HEK293 (cell line): ENCODE data around the gene SLC26A11.
A peak's percentile ranks its signal among the peaks of the same experiment; 100 is the strongest.

Source experiments
- CTCF ChIA-PET: fragments of 350-600 bp; formaldehyde crosslinking; extraction: SDS; loops from one replicate; lab custom pipeline; 2021; ENCODE audit warnings: antibody characterized with exemption; lab: Yijun Ruan, JAX
- POLR2A ChIA-PET: fragments of 300-600 bp; formaldehyde crosslinking; extraction: SDS; loops from one replicate; lab custom pipeline; 2020; ENCODE audit warnings: antibody characterized with exemption, inconsistent platforms; lab: Yijun Ruan, JAX
- H3K27ac ChIP-seq: fragments of 200-500 bp; sonication (Bioruptor generic); 2 replicates; pipeline ENCODE4 v1.5.1; 2014; ENCODE audit warnings: low read depth, low read length, control low read depth, inconsistent platforms; ENCODE audit errors: extremely low read depth
- H3K36me3 ChIP-seq, 2 experiments: fragments of 200-500 bp in 1 of 2; sonication (Bioruptor generic) in 1 of 2; 1 replicate in 1 of 2; 2 replicates in 1 of 2; pipeline ENCODE4 v1.5.1; 2014 to 2017; ENCODE audit warnings: inconsistent platforms in 2 of 2, low read length in 2 of 2; ENCODE audit not compliant: control insufficient read depth in 2 of 2, insufficient read depth in 1 of 2
- H3K4me1 ChIP-seq: fragments of 200-500 bp; sonication (Bioruptor generic); 2 replicates; pipeline ENCODE4 v1.5.1; 2014; ENCODE audit warnings: mild to moderate bottlenecking, low read length, inconsistent platforms; ENCODE audit not compliant: control insufficient read depth, insufficient read depth
- H3K4me3 ChIP-seq: 2 replicates; pipeline ENCODE4 v1.5.1; 2011; ENCODE audit warnings: low read depth, mild to moderate bottlenecking, control low read depth, low read length, moderate library complexity
- H3K9me3 ChIP-seq: fragments of 200-500 bp; sonication (Bioruptor generic); 2 replicates; pipeline ENCODE4 v1.5.1; 2014; ENCODE audit warnings: low read depth, low read length, inconsistent platforms; ENCODE audit not compliant: control insufficient read depth, insufficient read depth
- OSR2 ChIP-seq: fragments of 450-650 bp; formaldehyde crosslinking; IDR thresholded peaks from 2 replicates; pipeline ENCODE4 v1.5.1; 2016; ENCODE audit warnings: missing biosample characterization, missing genetic modification characterization
- SETDB1 ChIP-seq: IDR thresholded peaks from one replicate; pipeline ENCODE4 v1.6.1; 2017; ENCODE audit warnings: mild to moderate bottlenecking, low read length, moderate library complexity, mixed read lengths; ENCODE audit not compliant: insufficient read length
- ZBTB17 ChIP-seq: fragments of 450-650 bp; formaldehyde crosslinking; IDR thresholded peaks from 2 replicates; pipeline ENCODE4 v1.5.1; 2016; ENCODE audit warnings: missing biosample characterization, missing genetic modification characterization
- ZBTB8A ChIP-seq: fragments of 450-650 bp; formaldehyde crosslinking; IDR thresholded peaks from 2 replicates; pipeline ENCODE4 v1.5.1; 2016; ENCODE audit warnings: missing biosample characterization, missing genetic modification characterization
- ZNF132 ChIP-seq: fragments of 450-650 bp; formaldehyde crosslinking; IDR thresholded peaks from 2 replicates; pipeline ENCODE4 v1.5.1; 2017; ENCODE audit warnings: missing biosample characterization, missing genetic modification characterization, borderline replicate concordance
- ZNF175 ChIP-seq: fragments of 450-650 bp; formaldehyde crosslinking; IDR thresholded peaks from 2 replicates; pipeline ENCODE4 v1.5.1; 2016; ENCODE audit warnings: missing biosample characterization, missing genetic modification characterization
- ZNF184 ChIP-seq: fragments of 450-650 bp; IDR thresholded peaks from 2 replicates; pipeline ENCODE4 v1.5.1; 2018; ENCODE audit warnings: missing biosample characterization, mild to moderate bottlenecking, missing genetic modification characterization
- ZNF202 ChIP-seq: fragments of 450-650 bp; formaldehyde crosslinking; IDR thresholded peaks from 2 replicates; pipeline ENCODE4 v1.5.1; 2016; ENCODE audit warnings: missing biosample characterization, missing genetic modification characterization, borderline replicate concordance
- ZNF221 ChIP-seq: fragments of 450-650 bp; formaldehyde crosslinking; IDR thresholded peaks from 2 replicates; pipeline ENCODE4 v1.5.1; 2017; ENCODE audit warnings: missing biosample characterization, missing genetic modification characterization, borderline replicate concordance
- ZNF324 ChIP-seq: fragments of 450-650 bp; formaldehyde crosslinking; IDR thresholded peaks from 2 replicates; pipeline ENCODE4 v1.5.1; 2016; ENCODE audit warnings: missing biosample characterization, missing genetic modification characterization
- ZNF350 ChIP-seq: fragments of 450-650 bp; formaldehyde crosslinking; IDR thresholded peaks from 2 replicates; pipeline ENCODE4 v1.5.0; 2017; ENCODE audit warnings: missing biosample characterization, mild to moderate bottlenecking, missing genetic modification characterization
- ZNF510 ChIP-seq: fragments of 450-650 bp; formaldehyde crosslinking; IDR thresholded peaks from 2 replicates; pipeline ENCODE4 v1.5.1; 2018; ENCODE audit warnings: mild to moderate bottlenecking, missing genetic modification characterization, missing biosample characterization; ENCODE audit not compliant: insufficient replicate concordance
- ZNF548 ChIP-seq: fragments of 450-650 bp; formaldehyde crosslinking; IDR thresholded peaks from 2 replicates; pipeline ENCODE4 v1.5.1; 2016; ENCODE audit warnings: missing biosample characterization, missing genetic modification characterization
- ZNF600 ChIP-seq: fragments of 450-650 bp; formaldehyde crosslinking; IDR thresholded peaks from 2 replicates; pipeline ENCODE4 v1.5.1; 2016; ENCODE audit warnings: missing biosample characterization, missing genetic modification characterization
- ZNF701 ChIP-seq: fragments of 450-650 bp; formaldehyde crosslinking; IDR thresholded peaks from 2 replicates; pipeline ENCODE4 v1.5.1; 2016; ENCODE audit warnings: missing biosample characterization, missing genetic modification characterization
- ZNF792 ChIP-seq: fragments of 450-650 bp; formaldehyde crosslinking; IDR thresholded peaks from 2 replicates; pipeline ENCODE4 v1.5.1; 2016; ENCODE audit warnings: missing biosample characterization, missing genetic modification characterization
- TF ChIP-seq, protein P1 (sequence below): fragments of 450-650 bp; formaldehyde crosslinking; optimal IDR thresholded peaks from 2 replicates; pipeline ENCODE3; 2016; ENCODE audit warnings: missing biosample characterization, mild to moderate bottlenecking, missing genetic modification characterization
- TF ChIP-seq, protein P2 (sequence below): fragments of 450-650 bp; formaldehyde crosslinking; IDR thresholded peaks from 2 replicates; pipeline ENCODE4 v1.5.1; 2017; ENCODE audit warnings: missing biosample characterization, missing genetic modification characterization
- TF ChIP-seq, protein P3 (sequence below): fragments of 450-650 bp; formaldehyde crosslinking; IDR thresholded peaks from 2 replicates; pipeline ENCODE4 v1.5.1; 2017; ENCODE audit warnings: missing biosample characterization, missing genetic modification characterization
- TF ChIP-seq, protein P4 (sequence below): fragments of 450-650 bp; formaldehyde crosslinking; IDR thresholded peaks from 2 replicates; pipeline ENCODE4 v1.5.1; 2016; ENCODE audit warnings: missing biosample characterization, missing genetic modification characterization
- TF ChIP-seq, protein P5 (sequence below): fragments of 450-650 bp; formaldehyde crosslinking; IDR thresholded peaks from 2 replicates; pipeline ENCODE4 v1.5.1; 2016; ENCODE audit warnings: missing biosample characterization, missing genetic modification characterization
- TF ChIP-seq, protein P6 (sequence below): fragments of 450-650 bp; formaldehyde crosslinking; IDR thresholded peaks from 2 replicates; pipeline ENCODE4 v1.5.1; 2016; ENCODE audit warnings: missing biosample characterization, missing genetic modification characterization

The SLC26A11 gene

DNA sequence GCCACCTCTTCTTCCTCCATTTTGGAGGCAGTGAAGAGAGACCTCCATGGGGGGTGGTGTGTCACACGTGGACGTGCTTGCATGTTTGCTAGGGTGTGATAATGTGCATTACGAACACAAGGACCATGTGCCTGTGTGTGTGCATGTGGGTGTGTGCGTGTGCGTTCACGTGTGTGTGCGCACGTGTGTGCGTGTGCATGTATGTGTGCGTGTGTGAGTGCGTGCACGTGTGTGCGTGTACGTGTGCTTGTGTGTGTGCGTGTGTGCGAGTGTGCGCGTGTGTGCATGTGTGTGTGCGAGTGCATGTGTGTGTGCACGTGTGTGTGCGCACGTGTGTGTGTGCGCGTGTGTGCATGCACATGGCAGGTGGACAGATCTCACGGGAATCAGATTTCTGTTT, 69.9 kb downstream of the SLC26A11 start:
- H3K27ac ChIP-seq = no peak overlapping the region
- ChIA-PET POLR2A (no interaction called here), CTCF (no interaction called here)
- H3K36me3 ChIP-seq = peaks cover 19 to 70% of the 10 kb centered on the region in 2 experiments; a peak in 2 of 3 replicates
- TF ChIP-seq ZBTB17 (tag by site-specific recombination) = no peak
- TF ChIP-seq ZNF132 (tag by site-specific recombination) = no peak
- no peak for TF ChIP-seq ZNF202
- TF ChIP-seq, protein P1, sequence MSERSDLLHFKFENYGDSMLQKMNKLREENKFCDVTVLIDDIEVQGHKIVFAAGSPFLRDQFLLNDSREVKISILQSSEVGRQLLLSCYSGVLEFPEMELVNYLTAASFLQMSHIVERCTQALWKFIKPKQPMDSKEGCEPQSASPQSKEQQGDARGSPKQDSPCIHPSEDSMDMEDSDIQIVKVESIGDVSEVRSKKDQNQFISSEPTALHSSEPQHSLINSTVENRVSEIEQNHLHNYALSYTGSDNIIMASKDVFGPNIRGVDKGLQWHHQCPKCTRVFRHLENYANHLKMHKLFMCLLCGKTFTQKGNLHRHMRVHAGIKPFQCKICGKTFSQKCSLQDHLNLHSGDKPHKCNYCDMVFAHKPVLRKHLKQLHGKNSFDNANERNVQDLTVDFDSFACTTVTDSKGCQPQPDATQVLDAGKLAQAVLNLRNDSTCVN = peak; percentile 65
- no peak for TF ChIP-seq ZNF701
- no peak for TF ChIP-seq ZNF175 (tag by site-specific recombination)
- TF ChIP-seq ZNF221 (tag by site-specific recombination) = no peak
- TF ChIP-seq, protein P2, sequence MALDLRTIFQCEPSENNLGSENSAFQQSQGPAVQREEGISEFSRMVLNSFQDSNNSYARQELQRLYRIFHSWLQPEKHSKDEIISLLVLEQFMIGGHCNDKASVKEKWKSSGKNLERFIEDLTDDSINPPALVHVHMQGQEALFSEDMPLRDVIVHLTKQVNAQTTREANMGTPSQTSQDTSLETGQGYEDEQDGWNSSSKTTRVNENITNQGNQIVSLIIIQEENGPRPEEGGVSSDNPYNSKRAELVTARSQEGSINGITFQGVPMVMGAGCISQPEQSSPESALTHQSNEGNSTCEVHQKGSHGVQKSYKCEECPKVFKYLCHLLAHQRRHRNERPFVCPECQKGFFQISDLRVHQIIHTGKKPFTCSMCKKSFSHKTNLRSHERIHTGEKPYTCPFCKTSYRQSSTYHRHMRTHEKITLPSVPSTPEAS (tag by site-specific recombination) = peak; percentile 99
- TF ChIP-seq SETDB1 = no peak
- H3K9me3 ChIP-seq = no peaks in the 10 kb centered on the region
- H3K4me3 ChIP-seq = no peak overlapping the region
- no peaks in the 10 kb centered on the region for H3K4me1 ChIP-seq

DNA sequence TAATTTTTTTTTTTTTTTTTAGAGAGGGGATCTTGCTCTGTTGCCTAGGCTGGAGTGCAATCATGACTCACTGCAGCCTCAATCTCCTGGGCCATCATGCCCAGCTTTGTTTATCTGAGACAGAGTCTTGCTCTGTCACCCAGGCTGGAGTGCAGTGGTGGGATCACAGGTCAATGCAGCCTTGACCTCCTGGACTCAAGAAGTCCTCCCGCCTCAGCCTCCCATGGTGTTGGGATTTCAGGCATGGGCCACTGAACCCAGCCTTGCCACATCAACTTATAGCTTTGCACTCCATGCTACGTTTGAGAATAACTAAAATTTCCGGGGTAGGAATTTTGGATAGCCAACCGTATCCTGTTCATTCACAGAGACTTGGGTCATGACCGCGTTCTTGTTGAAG, 71.0 kb downstream of the SLC26A11 start:
- Histone ChIP-seq H3K4me1 (no peaks in the 10 kb centered on the region), H3K36me3 (peaks cover 23 to 81% of the 10 kb centered on the region in 2 experiments), H3K9me3 (no peaks in the 10 kb centered on the region), H3K4me3 (no peak overlapping the region), H3K27ac (no peak overlapping the region)
- ChIA-PET POLR2A (no interaction called here), CTCF (interaction anchor here (1.2 kb wide), 1 partner anchor 209 kb away, joined by 4 read pairs; no protein-coding TSS in a partner anchor)
- TF ChIP-seq ZNF350 (tag by site-specific recombination) = no peak
- no peak for TF ChIP-seq ZNF792
- no peak for TF ChIP-seq ZNF600 (tag by site-specific recombination)
- TF ChIP-seq, protein P3, sequence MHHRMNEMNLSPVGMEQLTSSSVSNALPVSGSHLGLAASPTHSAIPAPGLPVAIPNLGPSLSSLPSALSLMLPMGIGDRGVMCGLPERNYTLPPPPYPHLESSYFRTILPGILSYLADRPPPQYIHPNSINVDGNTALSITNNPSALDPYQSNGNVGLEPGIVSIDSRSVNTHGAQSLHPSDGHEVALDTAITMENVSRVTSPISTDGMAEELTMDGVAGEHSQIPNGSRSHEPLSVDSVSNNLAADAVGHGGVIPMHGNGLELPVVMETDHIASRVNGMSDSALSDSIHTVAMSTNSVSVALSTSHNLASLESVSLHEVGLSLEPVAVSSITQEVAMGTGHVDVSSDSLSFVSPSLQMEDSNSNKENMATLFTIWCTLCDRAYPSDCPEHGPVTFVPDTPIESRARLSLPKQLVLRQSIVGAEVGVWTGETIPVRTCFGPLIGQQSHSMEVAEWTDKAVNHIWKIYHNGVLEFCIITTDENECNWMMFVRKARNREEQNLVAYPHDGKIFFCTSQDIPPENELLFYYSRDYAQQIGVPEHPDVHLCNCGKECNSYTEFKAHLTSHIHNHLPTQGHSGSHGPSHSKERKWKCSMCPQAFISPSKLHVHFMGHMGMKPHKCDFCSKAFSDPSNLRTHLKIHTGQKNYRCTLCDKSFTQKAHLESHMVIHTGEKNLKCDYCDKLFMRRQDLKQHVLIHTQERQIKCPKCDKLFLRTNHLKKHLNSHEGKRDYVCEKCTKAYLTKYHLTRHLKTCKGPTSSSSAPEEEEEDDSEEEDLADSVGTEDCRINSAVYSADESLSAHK (tag by site-specific recombination) = no peak
- no peak for TF ChIP-seq ZNF548
- TF ChIP-seq, protein P4, sequence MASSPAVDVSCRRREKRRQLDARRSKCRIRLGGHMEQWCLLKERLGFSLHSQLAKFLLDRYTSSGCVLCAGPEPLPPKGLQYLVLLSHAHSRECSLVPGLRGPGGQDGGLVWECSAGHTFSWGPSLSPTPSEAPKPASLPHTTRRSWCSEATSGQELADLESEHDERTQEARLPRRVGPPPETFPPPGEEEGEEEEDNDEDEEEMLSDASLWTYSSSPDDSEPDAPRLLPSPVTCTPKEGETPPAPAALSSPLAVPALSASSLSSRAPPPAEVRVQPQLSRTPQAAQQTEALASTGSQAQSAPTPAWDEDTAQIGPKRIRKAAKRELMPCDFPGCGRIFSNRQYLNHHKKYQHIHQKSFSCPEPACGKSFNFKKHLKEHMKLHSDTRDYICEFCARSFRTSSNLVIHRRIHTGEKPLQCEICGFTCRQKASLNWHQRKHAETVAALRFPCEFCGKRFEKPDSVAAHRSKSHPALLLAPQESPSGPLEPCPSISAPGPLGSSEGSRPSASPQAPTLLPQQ = no peak
- TF ChIP-seq, protein P5, sequence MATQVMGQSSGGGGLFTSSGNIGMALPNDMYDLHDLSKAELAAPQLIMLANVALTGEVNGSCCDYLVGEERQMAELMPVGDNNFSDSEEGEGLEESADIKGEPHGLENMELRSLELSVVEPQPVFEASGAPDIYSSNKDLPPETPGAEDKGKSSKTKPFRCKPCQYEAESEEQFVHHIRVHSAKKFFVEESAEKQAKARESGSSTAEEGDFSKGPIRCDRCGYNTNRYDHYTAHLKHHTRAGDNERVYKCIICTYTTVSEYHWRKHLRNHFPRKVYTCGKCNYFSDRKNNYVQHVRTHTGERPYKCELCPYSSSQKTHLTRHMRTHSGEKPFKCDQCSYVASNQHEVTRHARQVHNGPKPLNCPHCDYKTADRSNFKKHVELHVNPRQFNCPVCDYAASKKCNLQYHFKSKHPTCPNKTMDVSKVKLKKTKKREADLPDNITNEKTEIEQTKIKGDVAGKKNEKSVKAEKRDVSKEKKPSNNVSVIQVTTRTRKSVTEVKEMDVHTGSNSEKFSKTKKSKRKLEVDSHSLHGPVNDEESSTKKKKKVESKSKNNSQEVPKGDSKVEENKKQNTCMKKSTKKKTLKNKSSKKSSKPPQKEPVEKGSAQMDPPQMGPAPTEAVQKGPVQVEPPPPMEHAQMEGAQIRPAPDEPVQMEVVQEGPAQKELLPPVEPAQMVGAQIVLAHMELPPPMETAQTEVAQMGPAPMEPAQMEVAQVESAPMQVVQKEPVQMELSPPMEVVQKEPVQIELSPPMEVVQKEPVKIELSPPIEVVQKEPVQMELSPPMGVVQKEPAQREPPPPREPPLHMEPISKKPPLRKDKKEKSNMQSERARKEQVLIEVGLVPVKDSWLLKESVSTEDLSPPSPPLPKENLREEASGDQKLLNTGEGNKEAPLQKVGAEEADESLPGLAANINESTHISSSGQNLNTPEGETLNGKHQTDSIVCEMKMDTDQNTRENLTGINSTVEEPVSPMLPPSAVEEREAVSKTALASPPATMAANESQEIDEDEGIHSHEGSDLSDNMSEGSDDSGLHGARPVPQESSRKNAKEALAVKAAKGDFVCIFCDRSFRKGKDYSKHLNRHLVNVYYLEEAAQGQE = no peak
- no peak for TF ChIP-seq ZBTB8A (tag by site-specific recombination)
- TF ChIP-seq SETDB1 = no peak
- no peak for TF ChIP-seq ZNF324
- TF ChIP-seq, protein P6, sequence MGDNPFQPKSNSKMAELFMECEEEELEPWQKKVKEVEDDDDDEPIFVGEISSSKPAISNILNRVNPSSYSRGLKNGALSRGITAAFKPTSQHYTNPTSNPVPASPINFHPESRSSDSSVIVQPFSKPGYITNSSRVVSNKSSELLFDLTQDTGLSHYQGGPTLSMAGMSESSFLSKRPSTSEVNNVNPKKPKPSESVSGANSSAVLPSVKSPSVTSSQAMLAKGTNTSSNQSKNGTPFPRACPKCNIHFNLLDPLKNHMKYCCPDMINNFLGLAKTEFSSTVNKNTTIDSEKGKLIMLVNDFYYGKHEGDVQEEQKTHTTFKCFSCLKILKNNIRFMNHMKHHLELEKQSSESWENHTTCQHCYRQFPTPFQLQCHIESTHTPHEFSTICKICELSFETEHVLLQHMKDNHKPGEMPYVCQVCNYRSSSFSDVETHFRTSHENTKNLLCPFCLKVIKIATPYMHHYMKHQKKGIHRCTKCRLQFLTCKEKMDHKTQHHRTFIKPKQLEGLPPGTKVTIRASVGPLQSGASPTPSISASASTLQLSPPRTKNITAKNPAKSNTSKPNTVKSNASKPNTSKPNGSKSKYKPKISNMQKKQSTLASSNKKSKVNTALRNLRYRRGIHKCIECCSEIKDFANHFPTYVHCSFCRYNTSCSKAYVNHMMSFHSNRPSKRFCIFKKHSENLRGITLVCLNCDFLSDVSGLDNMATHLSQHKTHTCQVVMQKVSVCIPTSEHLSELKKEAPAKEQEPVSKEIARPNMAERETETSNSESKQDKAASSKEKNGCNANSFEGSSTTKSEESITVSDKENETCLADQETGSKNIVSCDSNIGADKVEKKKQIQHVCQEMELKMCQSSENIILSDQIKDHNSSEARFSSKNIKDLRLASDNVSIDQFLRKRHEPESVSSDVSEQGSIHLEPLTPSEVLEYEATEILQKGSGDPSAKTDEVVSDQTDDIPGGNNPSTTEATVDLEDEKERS (tag by site-specific recombination) = no peak
- no peak for TF ChIP-seq ZNF184 (tag by site-specific recombination)
- TF ChIP-seq ZNF510 = no peak
- TF ChIP-seq OSR2 = no peak
